HUDEP-2 (cell line): ENCODE data around the gene C11orf71.

Experiments used
- DNase-seq, 76 experiments: peaks; one replicate each; lab custom pipeline; 2025; ENCODE audit not compliant: unreplicated experiment in 76 of 76; lab: John Stamatoyannopoulos, UW

The C11orf71 gene

GRCh38 chr11:114400216-114400914 is at the start of gene C11orf71, which contains the start of gene RBM7:
C11orf71 (minus strand) TSS chr11:114400511; CDS start chr11:114400331, 180 bp downstream.
RBM7 (plus strand) TSS chr11:114400666; CDS start chr11:114400672, 6 bp downstream.
- DNase-seq, result peak; percentile 55 to 96 (median 93)

GRCh38 chr11:114449845-114450244 is 49.5 kb upstream of the C11orf71 start:
- DNase-seq, result peak in 67 of 76 experiments; percentile 2 to 87 (median 47)

- DNase-seq, result no peak
These were observed 48.6 kb upstream of the C11orf71 start for GRCh38 chr11:114448749-114449482.

GRCh38 chr11:114447892-114448291 is 47.6 kb upstream of the C11orf71 start:
- no peak for DNase-seq

- DNase-seq, result no peak
These were observed 47.1 kb upstream of the C11orf71 start for GRCh38 chr11:114447444-114447843.

- DNase-seq, result peak in 17 of 76 experiments; percentile 1 to 57 (median 22)
These were observed 42.2 kb upstream of the C11orf71 start for GRCh38 chr11:114442536-114442935.

- peak in 1 of 76 experiments; percentile 25 for DNase-seq
These were observed 41.6 kb upstream of the C11orf71 start for GRCh38 chr11:114441921-114442320.

- DNase-seq, result peak in 5 of 76 experiments; percentile 5 to 38 (median 12)
These were observed 40.9 kb upstream of the C11orf71 start for GRCh38 chr11:114440971-114441763.

- DNase-seq, result peak in 1 of 76 experiments; percentile 3
These were observed 40.0 kb upstream of the C11orf71 start for GRCh38 chr11:114440121-114440860.

GRCh38 chr11:114439229-114440120 is 39.2 kb upstream of the C11orf71 start, which contains the start of gene REXO2:
REXO2 (plus strand) TSS chr11:114439467; CDS start chr11:114439529, 62 bp downstream.
- DNase-seq, result peak in 75 of 76 experiments; percentile 27 to 95 (median 89)

GRCh38 chr11:114438303-114438702 is 38.0 kb upstream of the C11orf71 start:
- no peak for DNase-seq

GRCh38 chr11:114433376-114433775 is 33.1 kb upstream of the C11orf71 start:
- DNase-seq, result no peak

GRCh38 chr11:114432893-114433292 is 32.6 kb upstream of the C11orf71 start:
- no peak for DNase-seq

GRCh38 chr11:114430290-114430689 is 30.0 kb upstream of the C11orf71 start:
- DNase-seq, result no peak

GRCh38 chr11:114426280-114426679 is 26.0 kb upstream of the C11orf71 start:
- DNase-seq, result no peak

- no peak for DNase-seq
These were observed 16.2 kb upstream of the C11orf71 start for GRCh38 chr11:114416441-114416961.

GRCh38 chr11:114413958-114414357 is 13.6 kb upstream of the C11orf71 start:
- DNase-seq, result no peak

- DNase-seq, result no peak
These were observed 12.6 kb upstream of the C11orf71 start for GRCh38 chr11:114412946-114413345.

- no peak for DNase-seq
These were observed 1.0 kb upstream of the C11orf71 start for GRCh38 chr11:114401311-114401710.
